OCI-LY1 (cell line): Measurements from ENCODE around the gene PRLR.

ENCODE experiments used
- H2AFZ ChIP-seq: fragments of 200-600 bp; sonication (generic), shearing (Covaris generic); 2 replicates; pipeline ENCODE4 v1.6.0; 2014; ENCODE audit warnings: antibody characterized with exemption, mild to moderate bottlenecking, low read length
- H3F3A ChIP-seq: fragments of 200-600 bp; sonication (generic), shearing (Covaris generic); 2 replicates; pipeline ENCODE4 v1.6.0; 2014; ENCODE audit warnings: mild to moderate bottlenecking, antibody characterized with exemption, low read length, moderate library complexity; ENCODE audit not compliant: insufficient read depth
- H3K27ac ChIP-seq: fragments of 200-600 bp; sonication (generic); 2 replicates; pipeline ENCODE4 v1.5.1; 2014; ENCODE audit warnings: low read length, mixed run types, mild to moderate bottlenecking, low read depth; ENCODE audit not compliant: poor library complexity, severe bottlenecking
- H3K27me3 ChIP-seq: fragments of 200-600 bp; sonication (generic); 2 replicates; pipeline ENCODE4 v1.6.0; 2014; ENCODE audit warnings: antibody characterized with exemption, mild to moderate bottlenecking, low read length, moderate library complexity; ENCODE audit not compliant: insufficient read depth
- H3K36me3 ChIP-seq: fragments of 200-600 bp; sonication (generic); 2 replicates; pipeline ENCODE4 v1.6.1; 2014; ENCODE audit warnings: mild to moderate bottlenecking, antibody characterized with exemption, low read length, moderate library complexity, mixed read lengths; ENCODE audit not compliant: insufficient read depth
- H3K4me1 ChIP-seq: fragments of 200-600 bp; sonication (generic); 2 replicates; pipeline ENCODE4 v1.5.1; 2014; ENCODE audit warnings: mild to moderate bottlenecking, low read length, moderate library complexity; ENCODE audit not compliant: insufficient read depth, severe bottlenecking
- H3K4me2 ChIP-seq: fragments of 200-600 bp; sonication (generic), shearing (Covaris generic); 2 replicates; pipeline ENCODE4 v1.6.1; 2014; ENCODE audit warnings: low read length
- H3K4me3 ChIP-seq: fragments of 200-600 bp; sonication (generic); 2 replicates; pipeline ENCODE4 v1.5.1; 2014; ENCODE audit warnings: low read length, low read depth, mild to moderate bottlenecking, mixed read lengths; ENCODE audit not compliant: poor library complexity, severe bottlenecking
- H3K79me2 ChIP-seq: fragments of 200-600 bp; shearing (Covaris generic); 2 replicates; pipeline ENCODE4 v1.6.1; 2016; ENCODE audit warnings: mixed run types, low read length, mixed read lengths; ENCODE audit not compliant: insufficient read depth
- H3K9ac ChIP-seq: fragments of 200-600 bp; sonication (generic), shearing (Covaris generic); 2 replicates; pipeline ENCODE4 v1.6.1; 2014; ENCODE audit warnings: mild to moderate bottlenecking, low read length, mixed read lengths
- H3K9me2 ChIP-seq: fragments of 200-600 bp; sonication (generic), shearing (Covaris generic); 2 replicates; pipeline ENCODE4 v1.6.1; 2014; ENCODE audit warnings: low read depth, mild to moderate bottlenecking, low read length, mixed read lengths
- H3K9me3 ChIP-seq: fragments of 200-600 bp; shearing (Covaris generic); 2 replicates; pipeline ENCODE4 v1.6.1; 2014; ENCODE audit warnings: low read length, mixed read lengths
- H4K20me1 ChIP-seq: fragments of 200-600 bp; sonication (generic), shearing (Covaris generic); 2 replicates; pipeline ENCODE4 v1.6.0; 2016; ENCODE audit warnings: mild to moderate bottlenecking, low read length; ENCODE audit not compliant: insufficient read depth
- EZH2 ChIP-seq: fragments of 200-600 bp; sonication (generic), shearing (Covaris generic); IDR thresholded peaks from 2 replicates; pipeline ENCODE4 v1.8.0; 2017; ENCODE audit warnings: borderline replicate concordance, mixed run types, mild to moderate bottlenecking, antibody characterized with exemption, low read length, moderate library complexity, mixed read lengths
- TF ChIP-seq, protein P1 (sequence below): fragments of 200-600 bp; sonication (generic), shearing (Covaris generic); IDR thresholded peaks from 2 replicates; pipeline ENCODE4 v1.5.1; 2017; ENCODE audit warnings: mild to moderate bottlenecking, antibody characterized with exemption, low read length, moderate library complexity, mixed read lengths

The PRLR gene

DNA sequence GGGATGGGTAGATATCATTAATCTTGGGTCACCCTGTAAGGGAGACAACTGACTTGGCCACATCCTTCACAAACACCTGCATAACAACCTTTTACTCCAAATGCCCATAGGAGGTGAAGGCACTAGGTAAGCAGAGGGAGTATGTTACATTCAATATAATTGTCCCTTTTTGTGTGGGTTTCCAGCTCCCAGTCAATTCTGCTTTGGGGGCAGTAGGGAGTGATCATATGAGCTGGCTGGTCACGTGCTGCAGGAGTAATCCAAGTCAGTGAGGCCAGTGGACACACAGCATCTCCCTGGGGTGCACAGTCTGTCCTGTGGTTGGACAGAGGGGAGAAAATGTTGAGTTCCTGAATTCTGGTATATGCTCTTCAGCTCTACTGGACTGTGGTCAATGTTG is 181.4 kb downstream of the PRLR start:
- Histone ChIP-seq H3K27me3 (no peaks in the 10 kb centered on the region; the same call in 1 of the 2 replicates), H3K4me2 (no peak overlapping the region), H3K9ac (no peak overlapping the region), H3K79me2 (no peaks in the 10 kb centered on the region), H3F3A (no peaks in the 10 kb centered on the region), H3K9me2 (no peaks in the 10 kb centered on the region), H2AFZ (no peak overlapping the region), H3K27ac (no peak overlapping the region), H4K20me1 (no peaks in the 10 kb centered on the region), H3K36me3 (no peaks in the 10 kb centered on the region), H3K4me1 (no peaks in the 10 kb centered on the region), H3K9me3 (no peaks in the 10 kb centered on the region), H3K4me3 (no peak overlapping the region)
- no peak for TF ChIP-seq EZH2
- TF ChIP-seq, protein P1, sequence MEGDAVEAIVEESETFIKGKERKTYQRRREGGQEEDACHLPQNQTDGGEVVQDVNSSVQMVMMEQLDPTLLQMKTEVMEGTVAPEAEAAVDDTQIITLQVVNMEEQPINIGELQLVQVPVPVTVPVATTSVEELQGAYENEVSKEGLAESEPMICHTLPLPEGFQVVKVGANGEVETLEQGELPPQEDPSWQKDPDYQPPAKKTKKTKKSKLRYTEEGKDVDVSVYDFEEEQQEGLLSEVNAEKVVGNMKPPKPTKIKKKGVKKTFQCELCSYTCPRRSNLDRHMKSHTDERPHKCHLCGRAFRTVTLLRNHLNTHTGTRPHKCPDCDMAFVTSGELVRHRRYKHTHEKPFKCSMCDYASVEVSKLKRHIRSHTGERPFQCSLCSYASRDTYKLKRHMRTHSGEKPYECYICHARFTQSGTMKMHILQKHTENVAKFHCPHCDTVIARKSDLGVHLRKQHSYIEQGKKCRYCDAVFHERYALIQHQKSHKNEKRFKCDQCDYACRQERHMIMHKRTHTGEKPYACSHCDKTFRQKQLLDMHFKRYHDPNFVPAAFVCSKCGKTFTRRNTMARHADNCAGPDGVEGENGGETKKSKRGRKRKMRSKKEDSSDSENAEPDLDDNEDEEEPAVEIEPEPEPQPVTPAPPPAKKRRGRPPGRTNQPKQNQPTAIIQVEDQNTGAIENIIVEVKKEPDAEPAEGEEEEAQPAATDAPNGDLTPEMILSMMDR, result no peak

DNA sequence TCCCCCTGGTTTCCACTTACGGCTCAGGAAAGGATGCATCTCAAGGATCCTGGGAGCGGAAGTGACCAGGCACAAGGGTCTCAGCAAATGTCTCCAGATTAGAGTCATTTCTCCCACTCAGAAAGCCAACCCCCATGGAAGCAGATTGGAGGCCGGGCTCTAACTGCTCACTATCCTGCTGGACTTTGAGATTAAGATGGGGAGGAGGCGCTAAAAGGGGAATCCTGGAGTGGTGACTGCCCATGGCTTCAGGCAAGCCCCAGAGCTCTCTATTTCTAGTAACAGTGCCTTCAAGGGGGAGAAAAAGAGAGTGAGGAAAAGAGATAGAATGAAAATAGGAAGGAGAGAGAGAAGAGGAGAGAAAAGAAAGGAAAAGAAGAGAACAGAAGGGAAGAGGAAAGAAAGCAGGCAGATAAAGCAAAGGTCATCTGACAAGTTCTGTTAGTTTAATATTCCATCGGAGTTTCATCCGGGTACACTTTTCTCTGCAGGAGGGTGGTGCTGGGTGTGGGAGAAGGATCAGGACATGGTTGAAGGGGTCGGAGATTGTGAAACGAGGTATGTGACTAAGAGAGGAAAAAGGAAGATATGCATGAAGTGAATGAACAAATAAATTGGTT is 182.4 kb downstream of the PRLR start, which contains the start of gene AGXT2:
Gene AGXT2, minus strand, starts transcription at position 165 of the 620 bp plus-strand sequence. Its CDS starts 57 bp downstream, at position 108.
- Histone ChIP-seq H3K27ac (no peak within 1 kb of the TSS), H3K36me3 (no peaks in the 10 kb centered on the region), H3K4me1 (no peaks in the 10 kb centered on the region), H3K9me2 (no peaks in the 10 kb centered on the region), H4K20me1 (no peaks in the 10 kb centered on the region), H3K79me2 (no peaks in the 10 kb centered on the region), H3K9me3 (no peaks in the 10 kb centered on the region), H3K27me3 (no peaks in the 10 kb centered on the region; the same call in 1 of the 2 replicates), H3K4me3 (no peak within 1 kb of the TSS), H3F3A (no peaks in the 10 kb centered on the region), H3K9ac (no peak within 1 kb of the TSS), H3K4me2 (no peak within 1 kb of the TSS), H2AFZ (no peak within 1 kb of the TSS)
- no peak for TF ChIP-seq EZH2
- TF ChIP-seq, protein P1, result no peak

DNA sequence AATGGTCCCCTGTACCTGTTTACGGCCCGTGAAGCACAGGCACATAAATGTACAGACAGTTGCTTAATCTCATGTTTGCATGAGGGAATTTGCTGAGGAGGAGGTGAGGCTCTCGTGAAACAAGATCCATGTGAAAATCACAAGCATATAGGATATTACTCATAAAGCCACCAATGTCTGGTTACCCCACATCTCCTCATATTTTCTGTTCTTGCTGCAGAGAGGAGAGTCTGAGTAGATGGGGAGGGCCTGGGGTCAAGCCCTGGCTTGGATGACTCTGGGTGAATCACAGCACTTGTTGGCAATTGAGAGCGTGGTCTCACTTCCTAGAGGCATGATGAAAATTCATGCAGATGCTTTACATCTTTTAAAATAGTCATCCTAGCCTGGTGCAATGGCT is 183.5 kb downstream of the PRLR start:
- Histone ChIP-seq H3K9me2 (no peaks in the 10 kb centered on the region), H3K79me2 (no peaks in the 10 kb centered on the region), H3K27me3 (no peaks in the 10 kb centered on the region; the same call in 1 of the 2 replicates), H2AFZ (no peak overlapping the region), H3F3A (no peaks in the 10 kb centered on the region), H3K4me3 (no peak overlapping the region), H4K20me1 (no peaks in the 10 kb centered on the region), H3K36me3 (no peaks in the 10 kb centered on the region), H3K9ac (no peak overlapping the region), H3K4me2 (no peak overlapping the region), H3K4me1 (no peaks in the 10 kb centered on the region), H3K27ac (no peak overlapping the region), H3K9me3 (no peaks in the 10 kb centered on the region)
- no peak for TF ChIP-seq EZH2

DNA sequence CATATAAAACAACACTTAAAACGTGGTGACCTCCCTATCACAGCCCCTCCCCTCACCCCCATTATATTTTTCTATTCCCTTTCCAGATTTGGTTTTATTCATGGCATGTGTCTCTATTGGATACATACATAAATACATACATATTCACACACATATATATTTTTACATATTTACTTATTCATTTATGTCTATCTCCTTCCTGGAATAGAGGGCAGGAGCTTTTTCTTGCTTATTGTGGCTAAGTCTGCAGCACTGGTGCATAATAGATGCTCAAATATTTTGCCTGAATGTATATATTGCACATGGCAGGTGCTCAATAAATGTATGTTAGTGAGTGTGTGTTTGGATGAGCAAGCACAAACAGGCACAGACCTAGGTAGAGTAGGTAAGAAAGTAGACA is 185.0 kb downstream of the PRLR start:
- no peak for TF ChIP-seq EZH2
- TF ChIP-seq, protein P1, result no peak
- Histone ChIP-seq H3K36me3 (no peaks in the 10 kb centered on the region), H3K27ac (no peak overlapping the region), H2AFZ (no peak overlapping the region), H3K27me3 (no peaks in the 10 kb centered on the region; the same call in 1 of the 2 replicates), H3K9me3 (no peaks in the 10 kb centered on the region), H3K4me3 (no peak overlapping the region), H3F3A (no peaks in the 10 kb centered on the region), H3K4me2 (no peak overlapping the region), H3K9me2 (no peaks in the 10 kb centered on the region), H3K4me1 (no peaks in the 10 kb centered on the region), H3K9ac (no peak overlapping the region), H4K20me1 (no peaks in the 10 kb centered on the region), H3K79me2 (no peaks in the 10 kb centered on the region)
